Inflammatory macrophage treated with lipopolysaccharide for 4 hours (primary cell): ENCODE measurements around the gene CREB3.
A peak's percentile ranks its signal among the peaks of the same experiment; 100 is the strongest.

ENCODE experiments used
- DNase-seq: peaks from one replicate; pipeline ENCODE4 v3.0.0-alpha.2; 2020

The CREB3 gene, protein sequence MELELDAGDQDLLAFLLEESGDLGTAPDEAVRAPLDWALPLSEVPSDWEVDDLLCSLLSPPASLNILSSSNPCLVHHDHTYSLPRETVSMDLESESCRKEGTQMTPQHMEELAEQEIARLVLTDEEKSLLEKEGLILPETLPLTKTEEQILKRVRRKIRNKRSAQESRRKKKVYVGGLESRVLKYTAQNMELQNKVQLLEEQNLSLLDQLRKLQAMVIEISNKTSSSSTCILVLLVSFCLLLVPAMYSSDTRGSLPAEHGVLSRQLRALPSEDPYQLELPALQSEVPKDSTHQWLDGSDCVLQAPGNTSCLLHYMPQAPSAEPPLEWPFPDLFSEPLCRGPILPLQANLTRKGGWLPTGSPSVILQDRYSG

DNA sequence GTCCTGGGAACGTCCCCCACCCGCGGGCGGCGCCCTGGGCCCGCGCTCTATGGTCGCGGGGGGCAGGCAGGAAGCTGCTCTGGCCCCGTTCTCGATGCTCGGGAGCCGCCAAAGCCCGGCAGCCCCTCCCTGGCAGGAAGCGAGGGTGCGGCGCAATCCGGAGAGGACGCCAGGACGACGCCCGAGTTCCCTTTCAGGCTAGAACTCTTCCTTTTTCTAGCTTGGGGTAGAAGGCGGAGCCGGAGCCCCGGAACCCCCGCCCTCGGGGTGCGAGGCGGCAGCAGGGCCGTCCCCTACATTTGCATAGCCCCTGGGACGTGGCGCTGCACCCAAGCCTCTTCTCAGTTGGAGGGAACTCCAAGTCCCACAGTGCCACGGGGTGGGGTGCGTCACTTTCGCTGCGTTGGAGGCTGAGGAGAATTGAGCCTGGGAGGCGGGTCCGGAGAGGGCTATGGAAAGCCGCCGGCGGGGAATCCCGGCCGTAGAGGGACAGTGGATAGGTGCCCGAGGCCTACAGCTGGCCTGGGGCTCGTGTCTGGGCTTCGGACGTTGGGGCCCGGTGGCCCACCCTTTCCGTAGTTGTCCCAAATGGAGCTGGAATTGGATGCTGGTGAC is at the start of gene CREB3, which contains the start of gene TLN1:
CREB3 (plus strand) TSS at position 482 of the 615 bp plus-strand sequence; CDS start at position 589, 107 bp downstream.
TLN1 (minus strand) TSS at position 11 of the 615 bp plus-strand sequence. CDS start 6,501 bp downstream, outside the sequence.
- DNase-seq: peak; percentile 100

DNA sequence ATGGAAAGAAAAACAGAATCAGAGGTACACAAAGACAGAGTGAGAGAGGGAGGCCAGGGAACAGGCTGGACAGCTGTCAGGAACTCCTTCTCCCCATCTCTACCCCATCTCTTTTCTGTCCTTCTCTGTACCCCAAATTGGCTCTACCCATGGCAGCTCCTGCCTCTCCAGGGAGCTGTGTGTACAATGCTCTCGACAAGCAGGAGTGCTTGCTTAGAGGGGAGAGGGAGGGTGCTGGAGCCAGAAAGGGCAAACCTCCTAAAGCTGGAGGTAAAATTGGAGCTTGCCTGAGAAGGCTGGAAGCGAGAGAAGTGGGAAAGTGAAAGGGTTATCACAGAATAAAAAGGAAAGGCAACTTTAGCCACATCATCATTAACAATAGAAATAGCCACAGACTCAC is 49.1 kb upstream of the CREB3 start:
- DNase-seq: no peak

DNA sequence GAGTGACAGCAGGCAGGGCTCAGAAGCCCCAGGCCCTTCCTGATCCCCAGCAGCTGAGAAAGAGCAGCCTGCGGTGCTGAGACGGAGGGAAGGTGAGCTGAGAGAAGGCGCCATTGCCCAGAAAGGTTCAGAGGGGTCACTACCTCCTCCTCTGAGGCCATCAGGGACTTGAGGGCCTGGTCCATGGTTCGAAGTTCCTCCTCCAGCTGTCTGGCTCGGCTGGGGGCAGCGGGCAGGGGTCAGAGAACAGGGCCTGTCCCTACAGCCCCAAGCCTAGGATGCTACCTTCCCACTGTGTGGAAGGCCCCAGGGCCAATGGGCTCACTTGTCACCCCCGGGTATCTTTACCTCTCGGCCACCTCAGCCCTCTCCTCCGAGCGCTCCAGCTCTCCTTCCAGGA is 47.5 kb upstream of the CREB3 start:
- DNase-seq: no peak

DNA sequence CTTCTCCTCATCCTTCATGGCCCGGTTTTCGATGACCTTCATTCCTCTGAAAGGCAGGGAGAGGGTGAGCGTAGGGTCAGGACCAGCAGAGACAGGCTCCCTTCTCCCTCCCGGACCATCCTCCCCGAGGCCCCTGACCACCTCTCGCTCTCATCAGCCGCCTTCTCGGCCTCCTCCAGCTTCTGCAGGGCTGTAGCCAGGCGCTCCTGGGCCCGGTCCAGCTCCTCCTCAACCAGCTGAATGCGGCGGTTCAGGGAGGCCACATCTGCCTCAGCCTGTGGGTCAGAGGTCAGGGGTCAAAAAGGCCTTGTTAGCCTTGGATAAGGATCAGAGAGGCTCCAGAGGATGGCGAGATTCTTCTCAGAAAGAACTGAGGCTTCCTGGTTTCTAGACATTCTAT is 47.0 kb upstream of the CREB3 start:
- no peak for DNase-seq

DNA sequence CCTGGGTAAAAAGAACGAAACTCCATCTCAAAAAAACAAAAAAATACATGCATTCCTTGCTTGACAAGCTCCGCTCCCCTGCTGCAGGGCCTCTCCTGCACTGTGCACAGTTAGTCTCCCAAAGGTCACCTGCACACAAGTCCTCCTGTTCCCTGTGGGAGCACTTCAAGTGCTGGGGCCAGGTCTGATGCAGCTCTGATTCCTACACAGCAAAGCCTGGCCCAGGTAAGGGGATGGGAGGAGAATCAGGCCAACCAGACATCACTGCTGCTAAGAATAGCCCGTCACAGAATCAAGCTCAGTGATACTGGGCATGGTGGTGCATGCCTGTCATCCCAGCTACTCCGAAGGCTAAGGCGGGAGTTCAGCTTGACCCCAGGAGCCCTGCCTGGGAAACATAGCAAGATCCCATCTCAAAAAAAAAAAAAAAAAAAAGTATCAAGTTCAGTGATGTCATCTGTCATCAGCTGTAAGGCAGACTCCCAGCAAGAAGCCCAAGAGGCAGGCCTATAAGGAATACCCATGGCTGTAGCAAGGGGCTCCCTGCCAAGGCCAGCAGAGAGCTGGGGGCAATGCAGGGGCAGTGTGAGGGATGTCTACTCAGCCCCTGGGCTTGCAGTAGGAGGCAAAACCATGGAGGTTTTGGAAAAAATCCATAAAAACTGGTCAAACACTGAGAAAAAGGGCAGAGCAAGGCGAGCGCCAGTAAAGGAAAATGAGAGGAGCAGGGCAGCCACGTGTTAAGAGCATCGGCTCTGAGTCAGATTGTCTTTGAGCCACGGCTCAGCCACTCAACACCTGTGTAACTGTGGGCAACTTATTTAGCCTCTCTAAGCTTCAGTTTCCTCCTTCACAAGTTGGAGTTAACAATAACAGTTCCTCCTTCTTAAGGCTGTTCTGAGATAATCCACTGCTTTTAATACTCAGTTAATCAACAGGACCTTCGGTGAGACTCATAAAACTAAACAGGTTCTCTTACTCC is 46.0 kb upstream of the CREB3 start:
- no peak for DNase-seq

DNA sequence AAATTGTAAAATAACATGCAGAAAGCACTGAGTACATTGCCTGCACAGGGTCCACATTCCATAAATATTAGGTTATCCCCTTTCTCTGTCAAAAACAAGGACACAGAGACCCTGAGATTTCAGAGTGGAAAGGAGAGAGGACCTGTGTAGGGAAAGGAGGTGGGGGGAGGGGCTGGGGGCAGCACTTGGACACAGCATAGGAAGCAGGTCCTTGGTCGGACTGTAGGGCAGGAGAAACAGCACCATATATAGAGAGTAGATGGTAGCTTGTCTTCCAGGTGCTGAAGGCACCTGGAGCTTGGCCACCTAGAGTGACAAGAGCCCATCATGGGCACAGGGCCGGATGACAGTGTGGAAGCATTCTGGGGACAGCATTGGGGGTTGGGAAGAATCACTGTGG is 45.2 kb upstream of the CREB3 start:
- DNase-seq: no peak

DNA sequence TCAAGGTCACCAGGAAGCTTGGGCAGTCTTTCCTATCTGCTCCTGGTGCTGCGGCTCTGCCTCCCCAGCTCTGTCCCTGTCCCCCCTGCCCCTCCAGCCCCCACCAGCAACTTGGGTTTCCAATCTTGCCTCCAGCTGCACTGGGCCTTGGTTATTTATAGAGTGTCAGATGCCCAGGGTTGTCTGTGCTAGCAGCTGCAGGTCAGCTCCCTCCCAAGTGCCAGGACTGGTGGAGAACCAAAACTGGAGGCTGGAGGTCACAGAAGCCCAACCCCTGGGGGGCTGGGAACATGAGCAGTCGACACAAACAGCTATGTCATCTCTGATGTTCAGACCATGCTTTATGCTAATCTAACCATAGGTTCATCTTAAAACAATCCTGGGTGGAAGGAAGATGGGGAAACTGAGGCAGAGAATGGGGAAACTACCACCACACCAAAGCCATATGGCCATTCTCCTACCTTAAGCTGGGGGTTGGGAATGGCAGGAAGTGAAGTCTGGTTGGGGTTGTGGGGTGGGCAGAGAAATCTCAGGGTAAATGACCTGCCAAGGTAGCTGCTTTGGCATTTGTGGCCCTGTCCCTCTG is 44.4 kb upstream of the CREB3 start:
- DNase-seq: no peak

DNA sequence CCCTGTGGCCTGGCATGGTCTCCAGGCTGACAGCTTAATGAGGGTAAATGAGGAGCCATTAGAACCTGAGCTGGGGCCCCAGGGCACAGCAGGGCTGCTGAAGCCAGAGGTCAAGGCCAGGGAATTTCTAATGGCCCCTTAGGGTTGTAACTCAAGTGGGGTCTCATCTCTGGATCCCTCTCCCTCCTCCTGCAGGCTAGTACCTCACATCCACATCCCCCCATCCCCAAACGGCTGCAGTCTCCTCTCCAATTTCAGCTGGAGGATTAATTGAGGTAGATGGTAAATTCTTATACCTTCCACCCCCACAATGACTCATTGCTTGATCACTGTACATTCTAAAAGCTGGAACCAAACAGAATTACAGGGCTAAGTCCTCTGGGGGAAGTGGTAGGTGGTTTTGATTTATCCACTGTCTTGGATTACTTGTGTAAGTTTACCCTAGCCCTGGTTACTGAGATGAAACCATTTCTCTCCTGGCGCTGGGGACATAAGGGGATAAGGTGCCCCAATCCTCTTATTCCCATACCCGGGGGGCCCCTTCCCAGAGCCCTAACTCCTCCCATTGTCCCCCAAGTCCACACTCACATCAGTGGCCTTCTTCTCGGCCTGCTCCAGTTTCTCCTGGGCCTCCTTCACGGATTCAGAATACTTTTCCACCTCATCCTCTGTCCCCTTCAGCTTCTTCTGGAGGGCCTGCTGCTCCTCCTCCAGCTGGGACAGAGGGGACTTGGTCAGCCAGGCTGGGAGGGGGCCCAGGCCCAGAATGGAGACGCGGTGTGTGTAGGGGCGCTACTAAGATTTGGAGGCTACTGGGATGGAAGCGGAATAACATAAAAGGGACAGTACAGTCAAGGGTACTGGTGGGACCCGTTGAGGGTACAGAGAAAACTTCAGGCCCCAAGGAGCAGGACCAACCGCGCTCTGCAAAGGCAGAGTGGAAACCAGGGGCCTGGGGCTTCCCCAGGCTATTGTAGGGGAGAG is 43.6 kb upstream of the CREB3 start:
- DNase-seq: peak; percentile 49

DNA sequence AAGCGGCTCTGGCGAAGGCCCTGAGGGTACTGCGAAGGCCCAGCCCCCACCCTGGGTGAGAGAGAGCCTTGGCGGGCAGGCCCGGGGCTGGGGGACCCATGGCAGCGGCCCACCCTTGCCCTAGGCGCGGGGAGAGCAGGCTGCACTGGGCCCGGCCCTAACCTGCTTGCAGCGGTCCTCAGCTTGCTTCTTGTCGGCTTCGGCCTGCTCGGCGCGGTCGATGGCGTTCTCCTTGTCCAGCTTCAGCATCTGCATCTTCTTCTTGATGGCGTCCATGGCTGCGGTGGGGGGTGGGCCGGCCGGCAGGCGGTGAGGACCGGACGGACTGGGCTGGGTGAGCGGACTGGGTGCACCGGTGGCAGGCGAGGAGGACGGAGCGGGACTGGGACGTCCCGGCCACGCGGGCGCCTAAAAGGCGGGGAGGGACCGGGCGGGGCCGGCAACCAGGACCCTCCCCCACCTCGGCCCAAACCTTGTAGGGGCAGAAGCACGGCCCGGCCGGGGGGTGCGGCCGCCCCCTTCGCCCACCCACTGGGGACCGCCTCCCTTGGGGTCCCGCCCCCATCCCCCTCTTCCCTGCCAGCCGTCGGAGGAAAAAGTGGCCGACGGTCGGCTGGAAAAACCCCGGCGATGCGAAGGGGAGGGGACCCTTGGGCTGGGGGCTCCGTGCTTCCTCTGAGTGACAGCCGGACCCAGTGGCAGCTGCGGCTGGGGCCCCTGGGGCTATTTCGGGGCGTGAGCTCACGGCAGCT is 42.7 kb upstream of the CREB3 start, which contains the start of gene TPM2:
TPM2 (minus strand) TSS at position 384 of the 752 bp plus-strand sequence; CDS start at position 276, 108 bp downstream.
- DNase-seq: no peak

DNA sequence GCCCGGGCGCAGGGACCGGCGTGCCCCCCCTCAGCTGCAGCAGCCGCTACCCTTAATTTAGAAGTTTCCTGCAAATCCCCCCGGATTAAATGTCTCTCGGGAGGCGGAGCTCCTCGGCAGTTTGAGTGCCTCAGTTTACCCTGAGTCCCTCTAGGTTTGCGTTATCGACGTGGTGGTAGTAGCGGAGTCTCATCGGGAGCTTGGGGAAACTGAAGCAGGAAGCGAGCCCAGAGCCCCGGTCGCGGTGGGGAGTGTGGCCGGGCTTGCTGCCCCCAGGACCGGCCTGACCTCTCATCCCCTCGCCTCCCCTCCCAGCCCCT is 42.2 kb upstream of the CREB3 start:
- no peak for DNase-seq

DNA sequence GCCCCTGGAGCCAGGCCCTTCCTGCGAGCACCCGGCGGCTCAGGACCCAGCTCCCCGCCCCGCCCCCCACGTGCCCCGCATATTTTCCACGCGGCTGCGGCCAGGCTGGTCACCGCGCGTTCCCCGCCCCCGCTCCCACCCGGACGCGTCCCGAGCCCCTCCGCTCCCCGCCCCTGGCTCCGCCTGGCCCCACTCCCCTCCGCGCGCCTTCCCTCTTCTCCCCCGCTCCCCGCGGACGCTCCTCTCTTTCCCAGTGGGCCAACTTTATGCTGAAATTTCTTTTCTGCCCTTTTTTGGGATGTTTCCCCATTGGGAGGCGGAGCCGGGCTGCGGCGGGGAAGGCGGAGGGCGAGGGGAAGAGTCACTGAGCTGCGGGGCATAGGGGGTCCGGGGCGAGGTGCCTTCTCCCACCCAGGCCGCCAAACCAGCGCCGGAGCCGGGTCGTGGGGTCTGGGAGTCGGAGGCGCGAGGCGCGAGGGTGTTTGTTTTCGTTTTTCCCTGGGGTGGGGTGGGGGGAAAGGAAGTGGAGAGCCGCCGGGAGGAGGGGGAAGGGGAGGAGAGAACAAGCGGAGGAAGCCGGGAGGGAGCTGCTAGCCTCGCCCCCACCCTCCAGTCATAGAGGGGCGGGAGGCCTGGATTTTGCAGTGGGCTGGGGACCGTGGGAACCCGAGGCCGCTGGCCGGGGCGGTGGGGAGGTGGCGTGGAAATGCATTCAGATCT is 41.7 kb upstream of the CREB3 start:
- DNase-seq: peak; percentile 28

DNA sequence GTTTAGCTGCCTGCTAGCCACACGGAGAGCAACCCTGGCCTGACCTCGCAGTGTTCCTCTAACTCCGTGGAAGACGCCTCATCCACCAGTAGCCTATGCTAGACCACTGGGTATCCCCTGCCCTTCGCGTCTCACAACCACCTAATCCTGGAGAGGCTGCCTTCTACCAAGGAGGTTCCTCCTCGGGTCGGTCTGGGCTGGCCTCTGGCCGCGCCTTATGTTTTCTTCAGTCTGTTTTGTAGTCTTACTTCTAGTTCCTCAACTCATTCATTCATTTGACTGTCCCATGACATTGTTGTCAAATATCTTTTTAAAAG is 41.2 kb upstream of the CREB3 start:
- peak; percentile 28 for DNase-seq

DNA sequence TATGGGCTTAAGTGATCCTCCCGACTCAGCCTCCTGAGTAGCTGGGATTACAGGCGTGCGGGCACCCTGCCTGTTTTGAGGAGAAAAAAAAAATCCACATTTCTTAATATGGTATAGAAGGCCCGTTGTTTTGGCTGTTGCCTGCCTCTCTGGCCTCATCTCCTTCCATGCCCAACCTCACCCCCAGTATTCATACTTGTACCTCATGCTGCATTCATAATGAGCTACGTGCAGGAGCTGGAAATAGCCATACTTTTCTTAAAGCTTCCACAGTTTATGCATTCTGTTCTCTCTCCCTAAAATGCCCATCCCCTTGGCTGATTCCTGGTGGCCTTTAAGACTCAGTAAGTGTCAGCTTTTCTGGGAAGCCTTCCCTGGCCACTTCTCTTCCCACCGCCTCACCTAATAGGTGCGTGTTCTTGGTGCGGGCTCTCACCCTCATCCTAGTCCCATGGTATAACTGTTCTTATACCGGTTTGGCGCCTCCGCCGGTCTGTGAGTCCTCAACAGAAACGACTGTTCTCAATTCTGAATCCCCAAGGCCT is 40.6 kb upstream of the CREB3 start:
- DNase-seq: no peak

DNA sequence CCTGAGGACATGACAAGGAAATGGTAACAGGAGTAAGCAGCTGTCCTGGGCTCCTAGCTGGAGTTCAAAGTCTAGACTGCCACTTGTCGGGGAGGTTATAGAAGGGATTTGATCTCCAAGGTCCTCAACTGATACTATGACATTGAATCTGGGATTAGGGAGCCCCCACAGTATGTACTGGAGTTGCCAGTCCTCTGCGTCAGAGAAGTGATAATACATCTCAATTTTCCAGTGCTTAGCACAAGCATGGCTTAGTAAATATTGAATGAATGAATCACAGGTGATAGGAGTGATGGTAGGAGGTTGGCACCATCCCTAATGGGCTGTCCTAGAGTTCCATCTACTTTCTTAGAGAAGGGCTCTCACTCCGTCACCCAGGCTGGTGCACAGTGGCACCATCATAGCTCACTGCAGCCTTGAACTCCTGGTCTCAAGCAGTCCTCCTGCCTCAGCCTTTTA is 36.5 kb upstream of the CREB3 start:
- no peak for DNase-seq

DNA sequence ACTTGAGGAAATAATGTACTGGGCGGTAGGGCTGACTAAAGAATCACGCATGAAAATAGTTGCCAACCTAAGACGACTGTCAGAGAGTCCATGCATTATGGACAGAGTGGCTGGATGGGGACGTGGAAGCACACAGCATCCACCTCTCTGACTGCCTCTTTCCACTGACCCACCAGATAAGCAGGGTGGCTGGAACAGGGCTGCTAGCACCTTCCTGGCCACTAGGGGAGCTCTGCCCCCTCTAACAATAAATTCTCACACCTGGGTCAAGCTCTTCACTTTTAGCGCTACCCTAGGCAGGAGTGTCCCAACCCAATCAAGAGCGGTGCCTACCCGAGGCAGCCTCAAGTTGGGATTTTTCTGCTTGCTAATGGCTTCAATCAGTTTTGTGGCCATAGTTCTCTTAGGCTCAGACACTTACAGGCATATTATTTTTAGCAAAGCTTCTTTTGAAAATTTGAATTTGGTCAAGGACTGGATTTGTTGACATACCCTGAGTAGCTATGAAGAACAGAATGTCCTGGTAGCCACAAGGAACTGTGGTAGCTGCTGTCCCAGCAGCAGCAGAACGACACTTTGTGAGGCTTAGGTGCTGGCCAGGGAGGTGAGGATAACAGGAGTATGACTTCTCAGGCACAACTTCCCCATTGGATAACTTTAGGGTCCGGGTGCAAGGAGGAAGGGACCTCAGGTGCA is 35.8 kb upstream of the CREB3 start:
- DNase-seq: peak; percentile 47

DNA sequence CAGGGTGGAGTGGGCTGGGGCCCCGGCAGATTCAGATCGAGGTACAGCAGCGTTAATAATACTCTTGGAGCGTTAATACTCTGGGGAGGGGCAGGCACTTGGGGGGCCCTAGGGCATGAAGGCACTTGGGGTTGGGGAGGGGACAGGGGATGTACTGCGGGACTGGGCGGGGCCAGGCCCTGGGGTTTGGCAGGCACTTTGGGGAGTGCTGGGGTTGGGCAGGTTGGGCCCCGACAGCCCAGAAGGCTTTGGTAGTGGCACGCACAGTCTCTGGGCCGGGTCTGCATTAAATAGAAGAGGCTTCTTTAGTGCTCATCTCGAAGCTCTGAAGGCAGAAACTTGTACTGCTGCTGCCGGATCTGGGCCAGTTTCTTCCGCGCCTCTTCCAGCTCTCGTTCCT is 35.0 kb upstream of the CREB3 start:
- no peak for DNase-seq

DNA sequence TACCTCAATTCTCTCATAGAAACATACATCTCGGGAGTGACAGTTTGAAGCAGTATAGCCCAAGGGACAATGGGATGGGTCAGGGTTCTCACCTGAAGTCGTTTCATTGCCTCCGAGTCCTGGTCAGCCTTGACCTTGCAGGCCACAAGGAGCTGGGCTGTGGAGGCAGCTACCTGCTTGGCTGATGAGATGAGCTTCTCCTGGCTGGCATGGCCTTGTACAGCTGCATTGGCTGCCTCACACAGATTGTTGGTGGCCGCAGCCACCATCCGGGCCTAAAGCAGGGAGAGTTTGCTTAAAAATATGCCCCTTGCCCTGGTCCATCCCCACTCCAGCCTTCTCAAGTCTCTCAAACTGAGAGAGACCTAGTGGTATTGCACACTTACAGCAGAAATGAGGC is 34.2 kb upstream of the CREB3 start:
- DNase-seq: no peak

DNA sequence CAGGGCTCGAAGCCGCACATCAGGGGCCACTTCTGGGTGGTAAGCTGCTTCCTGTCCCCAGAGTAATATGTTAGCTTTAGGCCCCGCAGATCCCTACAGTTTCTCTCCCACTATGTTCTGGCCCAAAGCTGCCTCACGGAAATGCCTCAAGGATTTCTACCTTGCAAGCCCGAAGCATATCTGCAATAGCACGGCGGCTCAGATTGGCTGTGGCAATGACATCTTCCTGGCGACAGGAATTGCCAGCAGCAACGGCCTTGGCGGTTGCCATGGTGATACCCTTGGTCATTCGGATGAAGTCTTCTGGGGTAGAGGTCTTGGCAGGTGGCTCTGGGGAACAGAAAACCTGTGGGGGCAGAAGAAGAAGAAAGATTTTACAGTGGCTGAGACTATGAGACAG is 32.4 kb upstream of the CREB3 start:
- no peak for DNase-seq

DNA sequence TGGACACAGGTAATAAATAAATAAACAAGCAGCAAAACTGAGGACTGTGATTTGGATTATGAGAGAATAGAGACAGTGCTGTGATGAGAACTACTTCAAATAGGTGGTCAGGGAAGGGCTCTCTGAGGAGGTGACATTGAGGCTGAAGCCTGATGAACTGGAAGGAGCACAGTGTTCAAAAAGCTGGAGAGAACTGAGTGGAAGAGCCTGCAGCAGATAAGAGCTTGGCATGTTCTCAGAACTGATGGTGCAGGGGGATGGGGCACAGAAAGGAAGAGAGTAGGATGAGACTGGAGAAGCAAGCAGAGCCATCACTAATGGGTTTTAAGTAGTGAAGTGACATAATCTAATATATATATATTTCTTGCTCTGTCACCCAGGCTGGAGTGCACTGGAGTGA is 31.5 kb upstream of the CREB3 start:
- DNase-seq: no peak
